HepG2 (cell line): ENCODE measurements around the gene RPLP2. TPM values are rescaled to one million over a fixed set of nuclear protein-coding genes. Genes with fewer than 3 reads are reported as not detected.

Experiments used
- ATAC-seq: fragments of 200-7000 bp; cut with Tn5 transposase; 3 replicates; pipeline ENCODE4 v1.9.1; 2020; ENCODE audit warnings: mild to moderate bottlenecking, moderate library complexity
- BruUV-seq: library from RNA; stranded (reverse); fragments of 400-500 nt; replicated peaks from 2 replicates; lab custom pipeline; 2021; lab: Mats Ljungman, UMichigan
- CTCF ChIA-PET: fragments of 300-600 bp; formaldehyde crosslinking; extraction: SDS; loops from one replicate; lab custom pipeline; 2021; ENCODE audit warnings: low total read pairs, inconsistent platforms, low intra/inter-chr PET ratio; lab: Yijun Ruan, JAX
- POLR2A ChIA-PET: fragments of 350-600 bp; sonication (Branson Sonifier 250); formaldehyde crosslinking; loops from one replicate; lab custom pipeline; 2020; ENCODE audit warnings: antibody characterized with exemption, inconsistent platforms; lab: Yijun Ruan, JAX
- DNase-seq: peaks from one replicate; pipeline ENCODE4 v3.0.0-alpha.2; 2015; ENCODE audit warnings: low spot score
- FAIRE-seq: peaks from 3 replicates; lab custom pipeline; 2011; peaks lifted over from hg19 to GRCh38; lab: Jason Lieb, UNC
- H2AFZ ChIP-seq: one replicate; pipeline ENCODE4 v1.6.1; 2011; ENCODE audit warnings: low read length, inconsistent platforms
- H3K27ac ChIP-seq: fragments of 300-600 bp; 3 replicates; pipeline ENCODE4 v1.8.0; 2011; ENCODE audit warnings: mixed run types, mild to moderate bottlenecking, mixed read lengths, low read length, inconsistent platforms; ENCODE audit not compliant: insufficient read depth; ENCODE audit errors: extremely low read length
- H3K27me3 ChIP-seq, 2 experiments: fragments of 200-600 bp in 1 of 2; 2 replicates in 1 of 2; 3 replicates in 1 of 2; pipeline versions ENCODE4 v1.6.0 to v1.8.0; 2011; ENCODE audit warnings: low read length in 2 of 2, mild to moderate bottlenecking in 2 of 2, moderate library complexity in 2 of 2, inconsistent platforms in 1 of 2; ENCODE audit not compliant: insufficient read depth in 2 of 2, control insufficient read depth in 1 of 2
- H3K36me3 ChIP-seq, 2 experiments: fragments of 200-600 bp in 1 of 2; replicated peaks in 1 of 2; 2 replicates in 1 of 2; 3 replicates in 1 of 2; pipeline versions ENCODE4 v1.5.1 to v1.8.0; 2011; ENCODE audit warnings: low read length in 2 of 2, inconsistent platforms in 1 of 2; ENCODE audit not compliant: insufficient read depth in 2 of 2, control insufficient read depth in 1 of 2
- H3K4me1 ChIP-seq: 2 replicates; pipeline ENCODE4 v1.5.1; 2012; ENCODE audit warnings: low read length, inconsistent platforms; ENCODE audit not compliant: insufficient read depth
- H3K4me2 ChIP-seq: 2 replicates; pipeline ENCODE4 v1.6.0; 2011; ENCODE audit warnings: low read depth, low read length, inconsistent platforms
- H3K4me3 ChIP-seq, 3 experiments: fragments of 200-600 bp in 1 of 3; sonication (generic), shearing (Covaris generic) in 1 of 3; replicated peaks in 1 of 3; 2 replicates each; pipeline ENCODE4 v1.5.1; 2011 to 2016; ENCODE audit warnings: low read length in 3 of 3, inconsistent platforms in 2 of 3, low read depth in 2 of 3, mild to moderate bottlenecking in 2 of 3, control low read depth in 1 of 3, mixed read lengths in 1 of 3; ENCODE audit not compliant: insufficient read depth in 1 of 3
- H3K79me2 ChIP-seq: one replicate; pipeline ENCODE4 v1.6.1; 2011; ENCODE audit warnings: low read length, inconsistent platforms; ENCODE audit not compliant: insufficient read depth
- H3K9ac ChIP-seq: 2 replicates; pipeline ENCODE4 v1.6.0; 2011; ENCODE audit warnings: mild to moderate bottlenecking, low read depth, low read length, inconsistent platforms; ENCODE audit not compliant: insufficient read depth
- H3K9me3 ChIP-seq: 2 replicates; pipeline ENCODE4 v1.5.1; 2012; ENCODE audit warnings: mild to moderate bottlenecking, low read length
- H4K20me1 ChIP-seq: 2 replicates; pipeline ENCODE4 v1.6.0; 2011; ENCODE audit warnings: inconsistent platforms, mild to moderate bottlenecking, low read length, moderate library complexity; ENCODE audit not compliant: insufficient read depth
- FOXA3 ChIP-seq: IDR thresholded peaks from 2 replicates; pipeline ENCODE4 v1.6.1; 2016; ENCODE audit warnings: missing genetic modification reagents, missing compliant biosample characterization
- GMEB2 ChIP-seq: IDR thresholded peaks from 2 replicates; pipeline ENCODE4 v1.6.1; 2016; ENCODE audit warnings: missing biosample characterization, missing genetic modification reagents, low read depth
- HNF4A ChIP-seq: sonication (generic); formaldehyde crosslinking; IDR thresholded peaks from 2 replicates; pipeline ENCODE4 v1.4.0; 2020; ENCODE audit warnings: missing genetic modification reagents
- HOXA7 ChIP-seq: sonication (generic); formaldehyde crosslinking; IDR thresholded peaks from 2 replicates; pipeline ENCODE4 v1.8.1; 2022; ENCODE audit warnings: mild to moderate bottlenecking, missing genetic modification reagents, moderate library complexity
- HOXD1 ChIP-seq: sonication (generic); formaldehyde crosslinking; IDR thresholded peaks from 2 replicates; pipeline ENCODE4 v1.5.0; 2020; ENCODE audit warnings: missing genetic modification reagents
- MIER3 ChIP-seq: IDR thresholded peaks from 2 replicates; pipeline ENCODE4 v1.6.1; 2016; ENCODE audit warnings: missing compliant biosample characterization, borderline replicate concordance
- NFRKB ChIP-seq: fragments of 450-650 bp; IDR thresholded peaks from 2 replicates; pipeline ENCODE4 v1.6.1; 2017
- NR2F1 ChIP-seq, 2 experiments: fragments of 450-650 bp in 1 of 2; formaldehyde crosslinking in 1 of 2; IDR thresholded peaks; 2 replicates each; pipeline versions ENCODE4 v1.5.0 to v1.6.1; 2016 to 2020; ENCODE audit warnings: mild to moderate bottlenecking in 1 of 2, missing compliant biosample characterization in 1 of 2, missing genetic modification reagents in 1 of 2, moderate library complexity in 1 of 2
- NR3C1 ChIP-seq: sonication (generic); formaldehyde crosslinking; IDR thresholded peaks from 2 replicates; pipeline ENCODE4 v1.4.0; 2020; ENCODE audit warnings: missing genetic modification reagents
- SIN3B ChIP-seq: fragments of 150-350 bp; IDR thresholded peaks from 2 replicates; pipeline ENCODE4 v1.6.1; 2014; ENCODE audit warnings: low read length
- SP2 ChIP-seq: sonication (generic); formaldehyde crosslinking; IDR thresholded peaks from 2 replicates; pipeline ENCODE4 v1.5.1; 2020; ENCODE audit warnings: mild to moderate bottlenecking, missing genetic modification reagents
- ZBTB25 ChIP-seq: IDR thresholded peaks from 2 replicates; pipeline ENCODE4 v1.6.1; 2018; ENCODE audit warnings: missing genetic modification reagents
- ZNF292 ChIP-seq: sonication (generic); formaldehyde crosslinking; IDR thresholded peaks from 2 replicates; pipeline ENCODE4 v1.8.1; 2022; ENCODE audit warnings: mild to moderate bottlenecking, low read depth, missing genetic modification reagents, borderline replicate concordance
- ZNF317 ChIP-seq: sonication (generic); formaldehyde crosslinking; IDR thresholded peaks from 2 replicates; pipeline ENCODE4 v1.5.0; 2020; ENCODE audit warnings: mild to moderate bottlenecking, missing genetic modification reagents
- ZNF333 ChIP-seq: sonication (generic); formaldehyde crosslinking; IDR thresholded peaks from 2 replicates; pipeline ENCODE4 v1.4.0; 2020; ENCODE audit warnings: mild to moderate bottlenecking, missing genetic modification reagents, borderline replicate concordance
- WGBS: methylation state at CpG from one replicate; pipeline ENCODE4 v1.1.6; 2017; ENCODE audit warnings: low lambda C conversion rate; 5-methylcytosine and 5-hydroxymethylcytosine counted together
- in situ Hi-C: cut with HindIII; loops from 2 replicates; pipeline ENCODE4 v1.10.0; 2017; ENCODE audit warnings: low pct_unique_long_range_greater_than_20kb; ENCODE audit not compliant: extremely low pct_ligation_motif_present
- intact Hi-C: fragments of 100-400 bp; cut with micrococcal nuclease; formaldehyde crosslinking; loops from one replicate; pipeline ENCODE4 v1.10.0; 2022; ENCODE audit not compliant: unreplicated experiment
- polyA plus RNA-seq, 8 experiments: library from polyadenylated mRNA; depleted of rRNA in 3 of 8; stranded (reverse) in 7 of 8; unstranded in 1 of 8; fragments of >200 nt; fragmentation: Illumina TruSeq in 4 of 8; extraction: Trizol in 4 of 8; gene quantifications; 2 replicates each; pipeline versions ENCODE4 v1.2.1 to v1.2.3, GENCODE V29; 2011 to 2016; ENCODE audit warnings: low read depth in 4 of 8, missing spikeins in 1 of 8, mixed read lengths in 1 of 8; ENCODE audit not compliant: insufficient read depth in 1 of 8
- total RNA-seq, 5 experiments: library from RNA; depleted of rRNA; stranded (reverse); fragments of >200 nt; fragmentation: Illumina TruSeq; extraction: Trizol; gene quantifications; 2 replicates each; pipeline ENCODE4 v1.2.3, GENCODE V29; 2016; ENCODE audit warnings: low read depth in 1 of 5

The RPLP2 gene
- total and polyA plus RNA-seq, 2 of the 13 experiments (the other 11 are each of a cell fraction or from before 2014, with no cell fraction given) = 978 to 2,106 TPM

GRCh38 chr11:793556-793955 lies 16.2 kb upstream of the RPLP2 start:
- H3K9me3 ChIP-seq = no peaks in the 10 kb centered on the region
- in situ Hi-C loops = no loop called here
- H3K9ac ChIP-seq = no peak overlapping the region
- H3K79me2 ChIP-seq = peaks cover 4% of the 10 kb centered on the region
- TF ChIP-seq ZNF333 (no peak), GMEB2 (CRISPR knock-in tag) (no peak), MIER3 (CRISPR knock-in tag) (no peak), NR2F1 (CRISPR knock-in tag; IDR thresholded peaks at IDR 0.05) (no peak), ZNF317 (CRISPR knock-in tag) (no peak), ZBTB25 (CRISPR knock-in tag) (no peak), NR3C1 (CRISPR knock-in tag) (no peak), HOXD1 (CRISPR knock-in tag) (no peak), NFRKB (no peak), HOXA7 (no peak), SP2 (CRISPR knock-in tag) (no peak), SIN3B (no peak), ZNF292 (no peak), HNF4A (CRISPR knock-in tag) (no peak), FOXA3 (no peak)
- no peaks in the 10 kb centered on the region for H4K20me1 ChIP-seq
- H3K4me2 ChIP-seq = no peak overlapping the region
- WGBS = 88% methylated on average over 4 of the region's 7 CpGs
- H3K36me3 ChIP-seq = no peaks in the 10 kb centered on the region; a peak in 1 of 5 replicates
- H3K4me3 ChIP-seq = no peak overlapping the region
- intact Hi-C loops = no loop called here
- ATAC-seq = no peak
- H3K27ac ChIP-seq = no peak overlapping the region
- H3K27me3 ChIP-seq = peaks cover 0 to 2% of the 10 kb centered on the region in 2 experiments; a peak in 2 of 5 replicates
- ChIA-PET POLR2A (interaction anchor here (5.3 kb wide), 1 partner anchor 16 kb away, joined by 44 read pairs; the partner anchor contains the start of gene GATD1), CTCF (no interaction called here)
- no peak for FAIRE-seq
- BruUV-seq = no TSS peak
- no peak for DNase-seq
- H2AFZ ChIP-seq = no peak overlapping the region
- peaks cover 11% of the 10 kb centered on the region for H3K4me1 ChIP-seq
